Activated CD4-positive, alpha-beta memory T cell treated with anti-CD3 and anti-CD28 coated beads for 36 hours (primary cell): ENCODE results near the gene ADARB2. TPM values are rescaled to one million over a fixed set of nuclear protein-coding genes. Genes with fewer than 3 reads are reported as not detected.

Experiments
- CTCF ChIA-PET: fragments of 350-600 bp; sonication (Branson Sonifier 250); formaldehyde crosslinking; loops from one replicate; lab custom pipeline; 2021; ENCODE audit warnings: antibody characterized with exemption, inconsistent platforms; lab: Charles Lee
- POLR2A ChIA-PET: fragments of 350-600 bp; sonication (Branson Sonifier 250); formaldehyde crosslinking; loops from one replicate; lab custom pipeline; 2021; ENCODE audit warnings: antibody characterized with exemption; lab: Charles Lee
- DNase-seq: peaks from one replicate; pipeline ENCODE4 v3.0.0-alpha.2; 2020
- H3K27ac Mint-ChIP-seq: one replicate; pipeline ENCODE4 v1.8.0; 2021; ENCODE audit warnings: mixed read lengths
- H3K27me3 Mint-ChIP-seq: one replicate; pipeline ENCODE4 v1.8.0; 2021; ENCODE audit warnings: mixed read lengths
- H3K36me3 Mint-ChIP-seq: one replicate; pipeline ENCODE4 v1.8.0; 2021; ENCODE audit warnings: mixed read lengths
- H3K4me1 Mint-ChIP-seq: one replicate; pipeline ENCODE4 v1.8.0; 2021; ENCODE audit warnings: low read depth, mixed read lengths
- H3K4me3 Mint-ChIP-seq: one replicate; pipeline ENCODE4 v1.8.0; 2021; ENCODE audit warnings: mild to moderate bottlenecking, mixed read lengths
- H3K9me3 Mint-ChIP-seq: one replicate; pipeline ENCODE4 v1.8.0; 2021; ENCODE audit warnings: mixed read lengths
- intact Hi-C: fragments of 100-400 bp; cut with micrococcal nuclease; formaldehyde crosslinking; loops from one replicate; pipeline ENCODE4 v1.15.1; 2023
- total RNA-seq, 2 experiments: library from RNA; stranded (reverse); gene quantifications; one replicate each; pipeline ENCODE4 v1.2.3, GENCODE V29; 2021

Gene ADARB2
- total RNA-seq, 2 experiments from 2014 or later = 2.2 TPM

DNA sequence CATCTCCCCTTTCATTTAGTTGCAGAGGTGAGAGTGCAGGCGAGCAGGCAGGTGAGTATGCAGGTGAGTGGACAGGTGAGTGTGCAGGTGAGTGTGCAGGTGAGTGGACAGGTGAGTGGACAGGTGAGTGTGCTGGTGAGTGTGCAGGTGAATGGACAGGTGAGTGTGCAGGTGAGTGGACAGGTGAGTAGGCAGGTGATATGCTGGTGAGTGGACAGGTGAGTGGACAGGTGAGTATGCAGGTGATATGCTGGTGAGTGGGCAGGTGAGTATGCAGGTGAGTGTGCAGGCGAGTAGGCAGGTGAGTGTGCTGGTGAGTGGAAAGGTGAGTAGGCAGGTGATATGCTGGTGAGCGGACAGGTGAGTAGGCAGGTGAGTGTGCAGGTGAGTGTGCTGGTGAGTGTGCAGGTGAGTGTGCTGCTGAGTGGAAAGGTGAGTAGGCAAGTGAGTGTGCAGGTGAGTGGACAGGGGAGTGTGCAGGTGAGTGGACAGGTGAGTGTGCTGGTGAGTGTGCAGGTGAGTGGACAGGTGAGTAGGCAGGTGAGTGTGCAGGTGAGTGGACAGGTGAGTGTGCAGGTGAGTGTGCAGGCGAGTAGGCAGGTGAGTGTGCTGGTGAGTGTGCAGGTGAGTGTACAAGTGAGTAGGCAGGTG, 165.6 kb downstream of the ADARB2 start:
- H3K9me3 Mint-ChIP-seq = no peaks in the 10 kb centered on the region
- ChIA-PET CTCF (no interaction called here), POLR2A (no interaction called here)
- no peak overlapping the region for H3K27ac Mint-ChIP-seq
- no peak overlapping the region for H3K4me3 Mint-ChIP-seq
- no peaks in the 10 kb centered on the region for H3K4me1 Mint-ChIP-seq
- no peaks in the 10 kb centered on the region for H3K36me3 Mint-ChIP-seq
- intact Hi-C loops = no loop called here
- peaks cover 15% of the 10 kb centered on the region for H3K27me3 Mint-ChIP-seq
- DNase-seq = no peak

DNA sequence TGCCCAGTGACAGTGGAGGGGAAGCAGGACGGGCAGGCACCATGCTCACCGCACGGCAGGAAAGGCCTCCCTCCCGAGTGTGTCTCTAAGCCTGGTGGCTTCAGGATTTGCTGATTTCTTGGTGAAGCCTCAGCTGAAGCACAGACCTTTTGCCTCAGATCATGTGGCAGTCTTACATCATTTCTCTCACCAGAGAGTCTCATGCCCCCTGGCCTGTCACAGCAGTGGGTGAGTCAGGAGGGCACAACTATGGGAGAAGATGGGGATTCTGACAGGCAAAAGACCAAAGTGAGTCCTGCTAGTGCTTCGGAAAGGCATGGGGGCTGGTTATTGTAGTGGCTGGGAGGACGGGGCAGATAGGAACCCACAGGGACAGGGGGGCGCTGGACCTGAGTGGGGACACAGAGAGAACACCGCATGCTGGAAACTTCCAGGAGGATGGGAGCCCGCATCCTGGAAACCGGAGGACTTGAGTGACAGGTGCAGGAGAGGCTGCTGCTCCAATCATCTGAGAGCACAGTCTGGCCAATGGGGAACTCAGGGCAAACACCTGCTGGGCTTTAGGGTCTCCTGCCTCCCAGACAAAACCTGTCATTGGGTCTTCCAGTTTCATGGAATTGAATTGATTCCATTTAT, 166.8 kb downstream of the ADARB2 start:
- Mint-ChIP-seq H3K4me1 (no peaks in the 10 kb centered on the region), H3K4me3 (no peak overlapping the region), H3K27me3 (peaks cover 15% of the 10 kb centered on the region), H3K27ac (no peak overlapping the region), H3K9me3 (no peaks in the 10 kb centered on the region), H3K36me3 (no peaks in the 10 kb centered on the region)
- intact Hi-C loops = no loop called here
- ChIA-PET CTCF (no interaction called here), POLR2A (no interaction called here)
- DNase-seq = no peak

- ChIA-PET POLR2A (no interaction called here), CTCF (no interaction called here)
- intact Hi-C loops = no loop called here
- Mint-ChIP-seq H3K9me3 (no peaks in the 10 kb centered on the region), H3K4me3 (no peak overlapping the region), H3K27ac (no peak overlapping the region), H3K27me3 (peaks cover 11% of the 10 kb centered on the region), H3K36me3 (no peaks in the 10 kb centered on the region), H3K4me1 (no peaks in the 10 kb centered on the region)
- no peak for DNase-seq
Observed at GRCh38 chr10:1569208-1569607, 168.1 kb downstream of the ADARB2 start.

- no peak overlapping the region for H3K4me3 Mint-ChIP-seq
- intact Hi-C loops = no loop called here
- H3K27me3 Mint-ChIP-seq = peaks cover 11% of the 10 kb centered on the region
- H3K9me3 Mint-ChIP-seq = no peaks in the 10 kb centered on the region
- DNase-seq = no peak
- H3K4me1 Mint-ChIP-seq = no peaks in the 10 kb centered on the region
- ChIA-PET CTCF (no interaction called here), POLR2A (no interaction called here)
- H3K36me3 Mint-ChIP-seq = no peaks in the 10 kb centered on the region
- H3K27ac Mint-ChIP-seq = no peak overlapping the region
Observed at GRCh38 chr10:1567742-1568495, 169.4 kb downstream of the ADARB2 start.

DNA sequence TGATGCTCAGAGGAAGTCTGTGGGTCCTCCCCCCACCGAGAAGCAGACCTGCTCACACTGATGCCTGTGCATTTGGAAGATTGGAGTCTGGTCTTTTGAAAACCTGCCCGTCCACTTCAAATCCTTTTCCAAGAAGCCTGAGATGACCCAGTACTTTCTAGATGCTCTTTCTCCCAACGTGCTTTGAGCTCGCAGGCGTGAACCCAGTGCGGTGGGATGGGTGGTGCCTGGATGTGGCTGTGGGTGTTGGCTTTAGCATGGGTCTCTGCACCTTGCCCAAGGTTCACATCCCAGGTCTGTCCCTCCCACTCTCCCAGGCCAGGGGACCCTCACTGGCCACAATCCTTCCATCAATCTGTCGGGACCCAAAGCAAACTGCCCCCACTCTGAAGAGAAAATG, 170.2 kb downstream of the ADARB2 start:
- POLR2A ChIA-PET = no interaction called here
- H3K27ac Mint-ChIP-seq = no peak overlapping the region
- no peaks in the 10 kb centered on the region for H3K9me3 Mint-ChIP-seq
- no peaks in the 10 kb centered on the region for H3K36me3 Mint-ChIP-seq
- no peak overlapping the region for H3K4me3 Mint-ChIP-seq
- H3K27me3 Mint-ChIP-seq = peaks cover 8% of the 10 kb centered on the region
- intact Hi-C loops = no loop called here
- CTCF ChIA-PET = no interaction called here
- no peaks in the 10 kb centered on the region for H3K4me1 Mint-ChIP-seq
- DNase-seq = no peak

GRCh38 chr10:1564791-1565190, 172.5 kb downstream of the ADARB2 start:
- no peaks in the 10 kb centered on the region for H3K4me1 Mint-ChIP-seq
- ChIA-PET CTCF (interaction anchor here (0.7 kb wide), 1 partner anchor 1272 kb away, joined by 3 read pairs; no protein-coding TSS in a partner anchor), POLR2A (no interaction called here)
- no peak overlapping the region for H3K27ac Mint-ChIP-seq
- H3K4me3 Mint-ChIP-seq = no peak overlapping the region
- no peaks in the 10 kb centered on the region for H3K27me3 Mint-ChIP-seq
- H3K9me3 Mint-ChIP-seq = no peaks in the 10 kb centered on the region
- intact Hi-C loops = no loop called here
- H3K36me3 Mint-ChIP-seq = no peaks in the 10 kb centered on the region
- no peak for DNase-seq

GRCh38 chr10:1563028-1563427, 174.3 kb downstream of the ADARB2 start:
- no peak overlapping the region for H3K27ac Mint-ChIP-seq

DNA sequence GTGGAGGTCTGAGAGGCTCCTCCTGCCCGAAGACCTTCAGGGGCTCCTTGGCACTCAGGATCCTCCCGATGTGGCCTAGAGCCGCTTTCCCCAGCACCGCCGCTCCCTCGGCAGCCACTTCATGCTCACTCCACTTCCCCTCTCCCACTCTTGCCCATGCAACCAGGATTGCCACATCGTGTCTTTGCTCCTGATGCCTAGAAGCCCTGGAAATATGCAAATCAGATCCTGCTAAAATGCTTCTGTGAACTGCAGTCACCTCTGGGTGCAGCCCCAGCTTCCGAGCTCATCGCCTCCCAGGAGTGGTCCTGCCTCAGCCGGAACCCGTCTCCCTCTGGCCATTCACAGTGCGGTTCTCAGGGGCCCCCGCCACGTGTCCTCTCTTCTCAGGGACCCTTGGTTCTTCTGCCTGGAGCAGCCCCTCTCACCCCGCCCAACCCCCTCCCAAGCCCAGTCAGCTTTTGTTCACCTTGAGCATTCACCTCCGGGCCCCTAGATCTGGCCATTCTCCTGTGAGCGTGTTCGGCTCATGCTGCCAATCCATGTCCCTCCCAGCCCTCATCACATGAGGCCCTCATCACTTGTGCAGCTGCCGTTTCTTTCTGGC, 175.5 kb downstream of the ADARB2 start:
- no peak overlapping the region for H3K4me3 Mint-ChIP-seq
- H3K27ac Mint-ChIP-seq = no peak overlapping the region
- no peak for DNase-seq
- H3K4me1 Mint-ChIP-seq = no peaks in the 10 kb centered on the region
- ChIA-PET CTCF (no interaction called here), POLR2A (no interaction called here)
- intact Hi-C loops = no loop called here
- peaks cover 9% of the 10 kb centered on the region for H3K27me3 Mint-ChIP-seq
- no peaks in the 10 kb centered on the region for H3K36me3 Mint-ChIP-seq
- no peaks in the 10 kb centered on the region for H3K9me3 Mint-ChIP-seq

More at GRCh38 chr10:1563028-1563427, 174.3 kb downstream of the ADARB2 start:
- ChIA-PET CTCF (no interaction called here), POLR2A (no interaction called here)
- intact Hi-C loops = no loop called here
- no peaks in the 10 kb centered on the region for H3K4me1 Mint-ChIP-seq
- H3K36me3 Mint-ChIP-seq = no peaks in the 10 kb centered on the region
- no peaks in the 10 kb centered on the region for H3K9me3 Mint-ChIP-seq
- DNase-seq = no peak
- H3K4me3 Mint-ChIP-seq = no peak overlapping the region
- peaks cover 6% of the 10 kb centered on the region for H3K27me3 Mint-ChIP-seq

- DNase-seq = no peak
- peaks cover 10% of the 10 kb centered on the region for H3K27me3 Mint-ChIP-seq
- POLR2A ChIA-PET = no interaction called here
- H3K4me3 Mint-ChIP-seq = no peak overlapping the region
- CTCF ChIA-PET = no interaction called here
- no peaks in the 10 kb centered on the region for H3K9me3 Mint-ChIP-seq
- no peaks in the 10 kb centered on the region for H3K36me3 Mint-ChIP-seq
- intact Hi-C loops = no loop called here
- no peaks in the 10 kb centered on the region for H3K4me1 Mint-ChIP-seq
- no peak overlapping the region for H3K27ac Mint-ChIP-seq
Observed at GRCh38 chr10:1560535-1561192, 176.7 kb downstream of the ADARB2 start.

GRCh38 chr10:1559761-1560160, 177.6 kb downstream of the ADARB2 start:
- intact Hi-C loops = no loop called here
- no peaks in the 10 kb centered on the region for H3K36me3 Mint-ChIP-seq
- H3K4me3 Mint-ChIP-seq = no peak overlapping the region
- ChIA-PET CTCF (no interaction called here), POLR2A (no interaction called here)
- DNase-seq = no peak
- H3K9me3 Mint-ChIP-seq = no peaks in the 10 kb centered on the region
- H3K27ac Mint-ChIP-seq = no peak overlapping the region
- H3K27me3 Mint-ChIP-seq = peaks cover 10% of the 10 kb centered on the region
- H3K4me1 Mint-ChIP-seq = no peaks in the 10 kb centered on the region

- intact Hi-C loops = no loop called here
- DNase-seq = no peak
- Mint-ChIP-seq H3K36me3 (no peaks in the 10 kb centered on the region), H3K27ac (no peak overlapping the region), H3K4me3 (no peak overlapping the region), H3K27me3 (peaks cover 10% of the 10 kb centered on the region), H3K9me3 (no peaks in the 10 kb centered on the region), H3K4me1 (no peaks in the 10 kb centered on the region)
- ChIA-PET POLR2A (no interaction called here), CTCF (no interaction called here)
Observed at GRCh38 chr10:1559311-1559710, 178.0 kb downstream of the ADARB2 start.

DNA sequence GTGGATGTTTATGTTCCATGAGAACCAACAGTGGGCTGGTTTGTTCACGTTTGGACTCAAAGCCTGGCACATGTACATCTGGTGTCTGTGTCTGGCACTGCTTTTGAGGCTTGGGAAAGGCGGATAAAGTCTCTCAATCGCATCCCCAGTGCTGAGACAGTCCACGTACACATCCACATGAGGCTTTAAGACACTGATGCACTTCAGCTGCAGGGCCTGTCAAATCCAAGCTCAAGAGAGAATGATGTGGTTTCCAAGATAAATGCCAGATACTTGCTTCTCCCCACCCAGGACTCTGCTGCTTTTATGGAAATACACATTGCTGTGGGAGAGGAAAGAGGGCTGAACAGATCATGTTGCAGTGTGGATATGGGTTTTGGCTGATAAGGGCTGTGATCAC, 178.4 kb downstream of the ADARB2 start:
- CTCF ChIA-PET = no interaction called here
- H3K4me1 Mint-ChIP-seq = no peaks in the 10 kb centered on the region
- intact Hi-C loops = no loop called here

More for the DNA sequence above, 178.4 kb downstream of the ADARB2 start:
- POLR2A ChIA-PET = no interaction called here
- H3K36me3 Mint-ChIP-seq = no peaks in the 10 kb centered on the region
- no peak for DNase-seq
- peaks cover 10% of the 10 kb centered on the region for H3K27me3 Mint-ChIP-seq
- H3K4me3 Mint-ChIP-seq = no peak overlapping the region
- no peak overlapping the region for H3K27ac Mint-ChIP-seq
- no peaks in the 10 kb centered on the region for H3K9me3 Mint-ChIP-seq
